K562 (cell line): ENCODE data around the gene CGB8. TPM values are rescaled to one million over a fixed set of nuclear protein-coding genes. Genes with fewer than 3 reads are reported as not detected.
A peak's percentile ranks its signal among the peaks of the same experiment; 100 is the strongest.

Experiments
- ATAC-seq: fragments of 200-7000 bp; cut with Tn5 transposase; 3 replicates; pipeline ENCODE4 v1.9.1; 2020; ENCODE audit warnings: moderate library complexity
- BruUV-seq: library from RNA; stranded (reverse); fragments of 400-500 nt; replicated peaks from 2 replicates; lab custom pipeline; 2021; lab: Mats Ljungman, UMichigan
- CTCF ChIA-PET: fragments of 300-600 bp; formaldehyde crosslinking; extraction: SDS; loops from one replicate; lab custom pipeline; 2021; ENCODE audit warnings: low intra/inter-chr PET ratio; lab: Yijun Ruan, JAX
- POLR2A ChIA-PET: fragments of 300-600, 350-650 bp; sonication (Branson Sonifier 250); formaldehyde crosslinking; extraction: SDS; loops from one replicate; lab custom pipeline; 2021; ENCODE audit warnings: antibody characterized with exemption, inconsistent platforms; lab: Yijun Ruan, JAX
- DNase-seq, 4 experiments: peaks; one replicate each; pipeline versions ENCODE4 v3.0.0 to v3.0.0-alpha.2; 2011 to 2018; ENCODE audit warnings: low spot score in 3 of 4, mixed read lengths in 3 of 4; ENCODE audit errors: extremely low read depth in 1 of 4
- FAIRE-seq: peaks from 2 replicates; lab custom pipeline; 2011; peaks lifted over from hg19 to GRCh38; lab: Jason Lieb, UNC
- H2AFZ ChIP-seq: 2 replicates; pipeline ENCODE4 v1.6.0; 2011; ENCODE audit warnings: low read depth, low read length, control low read depth, inconsistent platforms
- H3K27ac ChIP-seq: fragments of 200-600 bp; 3 replicates; pipeline ENCODE4 v1.8.0; 2011; ENCODE audit warnings: low read depth, mild to moderate bottlenecking, control low read depth, inconsistent platforms, low read length, moderate library complexity, mixed read lengths; ENCODE audit errors: extremely low read depth
- H3K27me3 ChIP-seq, 2 experiments: fragments of 300-600 bp in 1 of 2; 2 replicates in 1 of 2; 3 replicates in 1 of 2; pipeline versions ENCODE4 v1.6.0 to v1.8.0; 2011; ENCODE audit warnings: inconsistent platforms in 2 of 2, low read length in 2 of 2, mild to moderate bottlenecking in 1 of 2, mixed read lengths in 1 of 2, moderate library complexity in 1 of 2; ENCODE audit not compliant: control insufficient read depth in 2 of 2, insufficient read depth in 2 of 2
- H3K36me3 ChIP-seq: fragments of 300-600 bp; 3 replicates; pipeline ENCODE4 v1.8.0; 2011; ENCODE audit warnings: mild to moderate bottlenecking, low read length, inconsistent platforms; ENCODE audit not compliant: control insufficient read depth, insufficient read depth
- H3K4me1 ChIP-seq, 2 experiments: fragments of 200-600 bp in 1 of 2; replicated peaks in 1 of 2; 2 replicates in 1 of 2; 3 replicates in 1 of 2; pipeline versions ENCODE4 v1.5.1 to v1.8.0; 2011; ENCODE audit warnings: inconsistent platforms in 2 of 2, low read length in 2 of 2, mild to moderate bottlenecking in 1 of 2, mixed read lengths in 1 of 2, moderate library complexity in 1 of 2; ENCODE audit not compliant: control insufficient read depth in 2 of 2, insufficient read depth in 2 of 2
- H3K4me2 ChIP-seq: 2 replicates; pipeline ENCODE4 v1.6.1; 2011; ENCODE audit warnings: low read length, control low read depth, inconsistent platforms, mixed read lengths; ENCODE audit not compliant: insufficient read depth
- H3K4me3 ChIP-seq: fragments of 200-600 bp; sonication (generic), shearing (Covaris generic); 2 replicates; pipeline ENCODE4 v1.5.1; 2016; ENCODE audit warnings: control low read depth, inconsistent platforms
- H3K79me2 ChIP-seq: fragments of 200-600 bp; 3 replicates; pipeline ENCODE4 v1.8.0; 2011; ENCODE audit warnings: low read length, inconsistent platforms; ENCODE audit not compliant: control insufficient read depth, insufficient read depth
- H3K9ac ChIP-seq, 2 experiments: 2 replicates each; pipeline versions ENCODE4 v1.6.0 to v1.6.1; 2011; ENCODE audit warnings: low read depth in 2 of 2, low read length in 2 of 2, control low read depth in 1 of 2, inconsistent platforms in 1 of 2, mild to moderate bottlenecking in 1 of 2, mixed read lengths in 1 of 2; ENCODE audit not compliant: insufficient read depth in 1 of 2
- H3K9me1 ChIP-seq: one replicate; pipeline ENCODE4 v1.6.0; 2011; ENCODE audit warnings: inconsistent platforms, mild to moderate bottlenecking, low read length, moderate library complexity; ENCODE audit not compliant: control insufficient read depth, insufficient read depth
- H3K9me3 ChIP-seq: replicated peaks from 2 replicates; pipeline ENCODE4 v1.5.1; 2011; ENCODE audit warnings: low read depth, low read length, inconsistent platforms; ENCODE audit not compliant: control insufficient read depth, insufficient read depth
- H4K20me1 ChIP-seq: replicated peaks from 2 replicates; pipeline ENCODE4 v1.6.1; 2011; ENCODE audit warnings: low read length, inconsistent platforms, mixed read lengths; ENCODE audit not compliant: control insufficient read depth, insufficient read depth
- BCOR ChIP-seq: fragments of 450-650 bp; IDR thresholded peaks from 2 replicates; pipeline ENCODE4 v1.6.1; 2016
- BRF1 ChIP-seq: IDR thresholded peaks from 3 replicates; pipeline ENCODE4 v1.6.1; 2011; ENCODE audit warnings: borderline replicate concordance, mild to moderate bottlenecking; ENCODE audit not compliant: insufficient read length; ENCODE audit errors: extremely low read depth
- CHD4 ChIP-seq: fragments of 200-600 bp; sonication (generic); IDR thresholded peaks from 3 replicates; pipeline ENCODE4 v1.6.1; 2012; ENCODE audit warnings: low read depth, mild to moderate bottlenecking, mixed read lengths, low read length, inconsistent platforms; ENCODE audit not compliant: insufficient read depth, insufficient replicate concordance, poor library complexity, severe bottlenecking
- HDGF ChIP-seq: fragments of 450-650 bp; IDR thresholded peaks from 2 replicates; pipeline ENCODE4 v1.6.1; 2016
- HMG20A ChIP-seq: fragments of 450-650 bp; formaldehyde crosslinking; conservative IDR thresholded peaks from 2 replicates; pipeline ENCODE4 v1.4.0; 2020; ENCODE audit warnings: mild to moderate bottlenecking, mixed read lengths
- KLF1 ChIP-seq: fragments of 450-650 bp; IDR thresholded peaks from 2 replicates; pipeline ENCODE4 v1.6.1; 2016; ENCODE audit warnings: missing genetic modification characterization, missing compliant biosample characterization
- L3MBTL2 ChIP-seq: fragments of 450-650 bp; IDR thresholded peaks from 2 replicates; pipeline ENCODE4 v1.6.1; 2016; ENCODE audit warnings: mild to moderate bottlenecking, moderate library complexity
- NR2C2 ChIP-seq, 2 experiments: fragments of 200-800 bp in 1 of 2; sonication (Bioruptor generic) in 1 of 2; sonication (generic) in 1 of 2; formaldehyde crosslinking in 1 of 2; IDR thresholded peaks; 2 replicates each; pipeline versions ENCODE4 v1.6.1 to v1.8.0; 2016 to 2022; ENCODE audit warnings: mild to moderate bottlenecking in 1 of 2, missing compliant biosample characterization in 1 of 2, missing genetic modification characterization in 1 of 2, missing genetic modification reagents in 1 of 2
- RBM34 ChIP-seq: fragments of 200-400 bp; formaldehyde crosslinking; IDR thresholded peaks from 2 replicates; pipeline ENCODE4 v1.6.1; 2018; ENCODE audit warnings: low read length, borderline replicate concordance; ENCODE audit not compliant: insufficient read depth
- SIX5 ChIP-seq, 2 experiments: IDR thresholded peaks; 2 replicates each; pipeline ENCODE4 v1.6.1; 2011; ENCODE audit warnings: low read length in 2 of 2, borderline replicate concordance in 1 of 2, low read depth in 1 of 2, mild to moderate bottlenecking in 1 of 2, moderate library complexity in 1 of 2; ENCODE audit not compliant: insufficient read depth in 1 of 2
- SMAD2 ChIP-seq: fragments of 150-350 bp; IDR thresholded peaks from 2 replicates; pipeline ENCODE4 v1.6.1; 2014; ENCODE audit warnings: low read depth, mild to moderate bottlenecking, low read length
- SREBF2 ChIP-seq: sonication (generic); formaldehyde crosslinking; IDR thresholded peaks from 2 replicates; pipeline ENCODE4 v1.4.0; 2020; ENCODE audit warnings: mild to moderate bottlenecking, missing genetic modification reagents
- TAL1 ChIP-seq: fragments of 450-650 bp; IDR thresholded peaks from 2 replicates; pipeline ENCODE4 v1.6.1; 2016; ENCODE audit warnings: mild to moderate bottlenecking
- TARDBP ChIP-seq: fragments of 450-650 bp; IDR thresholded peaks from 2 replicates; pipeline ENCODE4 v1.6.1; 2016
- TEAD2 ChIP-seq: fragments of 450-650 bp; IDR thresholded peaks from 2 replicates; pipeline ENCODE4 v1.6.1; 2016; ENCODE audit warnings: missing genetic modification characterization, control low read depth, missing compliant biosample characterization
- TGIF2 ChIP-seq: sonication (generic); formaldehyde crosslinking; IDR thresholded peaks from 2 replicates; pipeline ENCODE4 v1.8.1; 2022; ENCODE audit warnings: mild to moderate bottlenecking, missing genetic modification reagents, moderate library complexity
- ZNF347 ChIP-seq: fragments of 450-650 bp; formaldehyde crosslinking; IDR thresholded peaks from 2 replicates; pipeline ENCODE4 v1.4.0; 2020; ENCODE audit warnings: low read depth, mild to moderate bottlenecking, moderate library complexity
- ZNF586 ChIP-seq: fragments of 450-650 bp; formaldehyde crosslinking; conservative IDR thresholded peaks from 2 replicates; pipeline ENCODE4 v1.4.0; 2020; ENCODE audit warnings: mild to moderate bottlenecking, moderate library complexity
- WGBS: fragments of 100-300 bp; shearing (Covaris generic); methylation state at CpG from one replicate; pipeline ENCODE4 v1.1.6; 2016; ENCODE audit warnings: low coverage, mixed read lengths; ENCODE audit not compliant: insufficient coverage; ENCODE audit errors: missing lambda C conversion rate; 5-methylcytosine and 5-hydroxymethylcytosine counted together
- in situ Hi-C: fragments of 300-500 bp; cut with MboI; formaldehyde crosslinking; loops from 4 replicates; pipeline ENCODE4 v1.15.0; 2018; ENCODE audit warnings: inconsistent platforms, mixed read lengths
- intact Hi-C: fragments of 100-400 bp; cut with micrococcal nuclease; formaldehyde crosslinking; loops from 2 replicates; pipeline ENCODE4 v1.14.2; 2022
- polyA plus RNA-seq, 8 experiments: library from polyadenylated mRNA; depleted of rRNA in 4 of 8; stranded (reverse) in 5 of 8; unstranded in 3 of 8; fragments of >200 nt; fragmentation: Nextera tagmentation in 2 of 8; fragmentation: Illumina TruSeq in 1 of 8; extraction: Ambion mirVana in 2 of 8; extraction: Trizol in 1 of 8; gene quantifications; 2 replicates each; pipeline versions ENCODE4 v1.2.1 to v1.2.3, GENCODE V29; 2011 to 2014; ENCODE audit warnings: inconsistent platforms in 1 of 8, missing spikeins in 1 of 8
- total RNA-seq, 7 experiments: library from RNA; depleted of rRNA in 6 of 7; stranded (reverse); fragments of >200 nt in 6 of 7; fragmentation: Illumina TruSeq in 2 of 7; extraction: Trizol in 2 of 7; gene quantifications; 2 replicates each; pipeline versions ENCODE4 v1.2.1 to v1.2.3, GENCODE V29; 2011 to 2021; ENCODE audit warnings: low replicate concordance in 1 of 7
- TF ChIP-seq, protein P1 (sequence below): sonication (generic); formaldehyde crosslinking; IDR thresholded peaks from 2 replicates; pipeline ENCODE4 v1.8.0; 2022; ENCODE audit warnings: mild to moderate bottlenecking, low read depth, missing genetic modification reagents
- TF ChIP-seq, protein P2 (sequence below): fragments of 450-650 bp; formaldehyde crosslinking; IDR thresholded peaks from 2 replicates; pipeline ENCODE4 v1.4.0; 2022; ENCODE audit warnings: mild to moderate bottlenecking, moderate library complexity

The CGB8 gene
- total and polyA plus RNA-seq, 9 of the 15 experiments (the other 6 are each of a cell fraction or from before 2014, with no cell fraction given), result not detected

DNA sequence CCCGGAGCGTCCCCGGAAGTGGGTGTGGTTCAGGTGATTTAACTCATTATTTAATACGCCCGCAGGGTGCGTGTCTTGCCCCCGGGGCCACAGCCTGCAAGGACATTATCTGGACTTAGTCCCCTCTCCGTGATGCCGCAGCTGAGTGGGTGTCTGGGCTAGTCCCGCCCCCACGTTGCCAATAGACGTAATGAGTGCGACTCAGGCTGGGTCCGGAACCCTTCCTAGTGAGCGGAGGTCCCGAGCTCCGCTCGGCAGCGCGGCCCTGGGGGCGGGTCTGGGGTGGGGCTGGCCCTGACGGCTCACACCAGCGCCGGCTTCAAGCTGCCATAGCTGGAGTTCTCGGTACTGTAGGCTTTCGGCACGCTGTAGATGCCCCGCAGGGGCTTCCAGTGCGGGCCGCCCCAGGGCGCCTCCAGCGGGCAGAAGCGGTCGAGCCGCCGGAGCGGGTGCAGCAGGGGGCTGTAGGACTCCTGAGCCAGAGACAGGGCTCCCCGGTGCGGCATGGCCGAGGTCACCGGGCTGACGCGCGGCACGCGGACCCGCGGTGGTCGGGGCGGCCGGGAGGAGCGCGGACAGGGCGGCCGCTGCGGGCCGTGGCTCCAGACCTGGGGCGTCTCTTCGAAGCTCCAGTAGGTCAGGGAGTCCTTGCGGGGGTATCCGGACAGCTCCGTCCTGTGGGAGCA is 31.1 kb downstream of the CGB8 start:
- BruUV-seq, result no TSS peak
- WGBS, result 22% methylated on average over 40 of the region's 62 CpGs
- peak overlapping the region; percentile 30 to 88 for H3K9ac ChIP-seq
- peak overlapping the region; percentile 41 for H3K4me3 ChIP-seq
- no peaks in the 10 kb centered on the region for H3K9me3 ChIP-seq
- DNase-seq (peak; percentile 72 to 79 (median 73)), ATAC-seq (peak; percentile 77), FAIRE-seq (no peak)
- intact Hi-C loops (no loop called here), in situ Hi-C loops (no loop called here)
- no peaks in the 10 kb centered on the region for H3K27me3 ChIP-seq
- H3K27ac ChIP-seq, result peak overlapping the region; percentile 32; the same call in 1 of the 3 replicates
- ChIA-PET CTCF (no interaction called here), POLR2A (interaction anchor here (0.6 to 0.9 kb wide), 2 partner anchors 52 to 150 kb away, joined by 3 read pairs; partner anchors contain the start of gene FTL)
- H3K36me3 ChIP-seq, result peaks cover 36% of the 10 kb centered on the region; the same call in 2 of the 3 replicates
- peak overlapping the region; percentile 76 for H3K4me2 ChIP-seq
- peaks cover 7% of the 10 kb centered on the region for H3K9me1 ChIP-seq
- no peaks in the 10 kb centered on the region for H3K79me2 ChIP-seq
- H2AFZ ChIP-seq, result peak overlapping the region; percentile 44; the same call in 1 of the 2 replicates
- peaks cover 12% of the 10 kb centered on the region; the same call in 1 of the 2 replicates for H4K20me1 ChIP-seq
- peaks cover 21 to 59% of the 10 kb centered on the region in 2 experiments; a peak in 4 of 5 replicates for H3K4me1 ChIP-seq
- TF ChIP-seq SMAD2 (no peak), RBM34 (no peak), TGIF2 (CRISPR knock-in tag) (no peak), TEAD2 (no peak), HDGF (no peak), BRF1 (no peak), L3MBTL2 (peak; percentile 81), NR2C2 (CRISPR knock-in tag; IDR thresholded peaks at IDR 0.05) (no peak), NR2C2 (tag; IDR thresholded peaks at IDR 0.05) (no peak), HMG20A (CRISPR knock-in tag) (no peak), KLF1 (no peak), TARDBP (no peak), ZNF586 (no peak), ZNF347 (CRISPR knock-in tag) (no peak), CHD4 (no peak), SIX5 (IDR thresholded peaks at IDR 0.05; ENCODE audit: borderline replicate concordance in 1 of 2, insufficient read depth in 1 of 2, low read depth in 1 of 2, low read length in 2 of 2) (no peak), SREBF2 (no peak), BCOR (no peak), TAL1 (no peak)
- TF ChIP-seq, protein P1, sequence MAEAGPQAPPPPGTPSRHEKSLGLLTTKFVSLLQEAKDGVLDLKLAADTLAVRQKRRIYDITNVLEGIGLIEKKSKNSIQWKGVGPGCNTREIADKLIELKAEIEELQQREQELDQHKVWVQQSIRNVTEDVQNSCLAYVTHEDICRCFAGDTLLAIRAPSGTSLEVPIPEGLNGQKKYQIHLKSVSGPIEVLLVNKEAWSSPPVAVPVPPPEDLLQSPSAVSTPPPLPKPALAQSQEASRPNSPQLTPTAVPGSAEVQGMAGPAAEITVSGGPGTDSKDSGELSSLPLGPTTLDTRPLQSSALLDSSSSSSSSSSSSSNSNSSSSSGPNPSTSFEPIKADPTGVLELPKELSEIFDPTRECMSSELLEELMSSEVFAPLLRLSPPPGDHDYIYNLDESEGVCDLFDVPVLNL (CRISPR knock-in tag), result no peak
- TF ChIP-seq, protein P2, sequence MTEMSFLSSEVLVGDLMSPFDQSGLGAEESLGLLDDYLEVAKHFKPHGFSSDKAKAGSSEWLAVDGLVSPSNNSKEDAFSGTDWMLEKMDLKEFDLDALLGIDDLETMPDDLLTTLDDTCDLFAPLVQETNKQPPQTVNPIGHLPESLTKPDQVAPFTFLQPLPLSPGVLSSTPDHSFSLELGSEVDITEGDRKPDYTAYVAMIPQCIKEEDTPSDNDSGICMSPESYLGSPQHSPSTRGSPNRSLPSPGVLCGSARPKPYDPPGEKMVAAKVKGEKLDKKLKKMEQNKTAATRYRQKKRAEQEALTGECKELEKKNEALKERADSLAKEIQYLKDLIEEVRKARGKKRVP, result no peak
